NCI-H524 treated with DMSO at 0.1 percent for 48 hours (cell line): ENCODE data around the gene PLA1A.

Experiments used
- DNase-seq: peaks from one replicate; lab custom pipeline; 2025; lab: John Stamatoyannopoulos, UW

Gene PLA1A

GRCh38 chr3:119608405-119609000 lies 10.8 kb downstream of the PLA1A start:
- no peak for DNase-seq

GRCh38 chr3:119609301-119609700 lies 11.6 kb downstream of the PLA1A start:
- DNase-seq: no peak

- no peak for DNase-seq
These were observed 14.0 kb downstream of the PLA1A start for GRCh38 chr3:119611664-119612063.

GRCh38 chr3:119613201-119613600 lies 15.5 kb downstream of the PLA1A start:
- no peak for DNase-seq

GRCh38 chr3:119613872-119614271 lies 16.2 kb downstream of the PLA1A start:
- no peak for DNase-seq

GRCh38 chr3:119616056-119616455 lies 18.4 kb downstream of the PLA1A start:
- DNase-seq: no peak

GRCh38 chr3:119619094-119619493 lies 21.4 kb downstream of the PLA1A start:
- no peak for DNase-seq

GRCh38 chr3:119620899-119621298 lies 23.2 kb downstream of the PLA1A start:
- DNase-seq: no peak

- no peak for DNase-seq
These were observed 26.5 kb downstream of the PLA1A start for GRCh38 chr3:119624002-119624720.

GRCh38 chr3:119625451-119626153 lies 27.9 kb downstream of the PLA1A start:
- DNase-seq: no peak

GRCh38 chr3:119626196-119626595 lies 28.5 kb downstream of the PLA1A start:
- no peak for DNase-seq

- no peak for DNase-seq
These were observed 29.8 kb downstream of the PLA1A start for GRCh38 chr3:119627461-119627860.

GRCh38 chr3:119628390-119628789 lies 30.7 kb downstream of the PLA1A start:
- DNase-seq: no peak

- no peak for DNase-seq
These were observed 31.2 kb downstream of the PLA1A start for GRCh38 chr3:119628816-119629445.

GRCh38 chr3:119630128-119630879 lies 32.6 kb downstream of the PLA1A start:
- no peak for DNase-seq

GRCh38 chr3:119630880-119631329 lies 33.2 kb downstream of the PLA1A start:
- no peak for DNase-seq

- DNase-seq: no peak
These were observed 33.8 kb downstream of the PLA1A start for GRCh38 chr3:119631516-119631915.

GRCh38 chr3:119632216-119632615 lies 34.5 kb downstream of the PLA1A start:
- no peak for DNase-seq

- no peak for DNase-seq
These were observed 35.1 kb downstream of the PLA1A start for GRCh38 chr3:119632829-119633228.

- no peak for DNase-seq
These were observed 38.0 kb downstream of the PLA1A start for GRCh38 chr3:119635719-119636118.

- no peak for DNase-seq
These were observed 38.6 kb downstream of the PLA1A start for GRCh38 chr3:119636249-119636648.
